Dermis blood vessel endothelial cell (primary cell): ENCODE data around the gene STAG3. TPM values are rescaled to one million over a fixed set of nuclear protein-coding genes. Genes with fewer than 3 reads are reported as not detected.

Source experiments
- total RNA-seq: library from RNA; depleted of rRNA; stranded (reverse); fragments of >200 nt; gene quantifications from 2 replicates; pipeline ENCODE4 v1.2.3, GENCODE V29; 2014

STAG3 gene
- total RNA-seq, 1 donor from 2014 or later, result 0.17 TPM

Other genes starting within 250 kb of the STAG3 start
- 0.42 and 0.51 TPM in 2 replicates for gene GJC3, start 248.3 kb upstream of the STAG3 start, total RNA-seq
- gene AZGP1, start 201.9 kb upstream of the STAG3 start, total RNA-seq, result not detected in 2 replicates
- gene ZKSCAN1, start 162.3 kb upstream of the STAG3 start, total RNA-seq, result 42.6 and 50.9 TPM in 2 replicates
- gene ZSCAN21, start 128.1 kb upstream of the STAG3 start, total RNA-seq, result 9.9 and 11.2 TPM in 2 replicates
- 34.8 and 37.1 TPM in 2 replicates for gene ZNF3, start 96.2 kb upstream of the STAG3 start, total RNA-seq
- 59.1 and 99.7 TPM in 2 replicates for gene COPS6, start 88.9 kb upstream of the STAG3 start, total RNA-seq
- 63.3 and 138 TPM in 2 replicates for gene MCM7, start 76.5 kb upstream of the STAG3 start, total RNA-seq
- gene AP4M1, start 76.3 kb upstream of the STAG3 start, total RNA-seq, result 16.8 and 24.3 TPM in 2 replicates
- gene TAF6, start 58.6 kb upstream of the STAG3 start, total RNA-seq, result 37.1 and 78.6 TPM in 2 replicates
- gene CNPY4, start 58.3 kb upstream of the STAG3 start, total RNA-seq, result 31.2 and 39.5 TPM in 2 replicates
- 2.4 and 3.7 TPM in 2 replicates for gene MBLAC1, start 51.0 kb upstream of the STAG3 start, total RNA-seq
- 55.1 and 133 TPM in 2 replicates for gene LAMTOR4, start 29.0 kb upstream of the STAG3 start, total RNA-seq
- 4.1 and 4.7 TPM in 2 replicates for gene TRAPPC14, start 19.2 kb upstream of the STAG3 start, total RNA-seq
- gene GAL3ST4, start 9.3 kb upstream of the STAG3 start, total RNA-seq, result 0.17 and 0.88 TPM in 2 replicates
- gene GPC2, start 537 bp upstream of the STAG3 start, total RNA-seq, result 2.8 and 4.4 TPM in 2 replicates
- gene PVRIG, start 42.0 kb downstream of the STAG3 start, total RNA-seq, result not detected in 2 replicates
- not detected in 2 replicates for gene SPDYE3, start 129.8 kb downstream of the STAG3 start, total RNA-seq
- gene PILRB, start 180.2 kb downstream of the STAG3 start, total RNA-seq, result 11.6 and 17.0 TPM in 2 replicates
- gene PILRA, start 195.6 kb downstream of the STAG3 start, total RNA-seq, result 0.68 TPM in 1 of 2 replicates, not detected in the other